Endodermal cell (in vitro differentiated cells): Measurements from ENCODE around the gene CTNNA2. TPM values are rescaled to one million over a fixed set of nuclear protein-coding genes. Genes with fewer than 3 reads are reported as not detected.

Experiments
- DNase-seq: peaks from one replicate; pipeline ENCODE4 v3.0.0-alpha.2; 2017
- H3K27ac ChIP-seq: 2 replicates; pipeline ENCODE4 v1.5.1; 2013; ENCODE audit warnings: mild to moderate bottlenecking, low read depth, low read length, moderate library complexity
- H3K27me3 ChIP-seq: 2 replicates; pipeline ENCODE4 v1.6.1; 2013; ENCODE audit warnings: mild to moderate bottlenecking, low read length, moderate library complexity; ENCODE audit not compliant: insufficient read depth, control insufficient read depth, poor library complexity, severe bottlenecking
- H3K36me3 ChIP-seq: 2 replicates; pipeline ENCODE4 v1.7.0; 2013; ENCODE audit warnings: mild to moderate bottlenecking, low read length, moderate library complexity; ENCODE audit not compliant: control insufficient read depth, insufficient read depth
- H3K4me1 ChIP-seq: one replicate; pipeline ENCODE4 v1.7.0; 2013; ENCODE audit warnings: low read length; ENCODE audit not compliant: control insufficient read depth, insufficient read depth
- H3K4me3 ChIP-seq: 2 replicates; pipeline ENCODE4 v1.5.1; 2013; ENCODE audit warnings: mild to moderate bottlenecking, low read length, moderate library complexity
- H3K9ac ChIP-seq: 2 replicates; pipeline ENCODE4 v1.6.1; 2013; ENCODE audit warnings: mild to moderate bottlenecking, low read length, moderate library complexity; ENCODE audit not compliant: poor library complexity, severe bottlenecking; ENCODE audit errors: extremely low read depth
- H3K9me3 ChIP-seq: 2 replicates; pipeline ENCODE4 v1.6.1; 2013; ENCODE audit warnings: mild to moderate bottlenecking, low read length, moderate library complexity; ENCODE audit not compliant: control insufficient read depth
- H3K27ac Mint-ChIP-seq: 2 replicates; pipeline ENCODE4 v1.8.0; 2020; ENCODE audit warnings: mixed read lengths
- H3K27me3 Mint-ChIP-seq: 2 replicates; pipeline ENCODE4 v1.8.0; 2021; ENCODE audit warnings: mild to moderate bottlenecking, mixed read lengths; ENCODE audit not compliant: insufficient read depth
- H3K36me3 Mint-ChIP-seq: 2 replicates; pipeline ENCODE4 v1.8.0; 2020; ENCODE audit warnings: low read depth, mixed read lengths
- H3K4me1 Mint-ChIP-seq: 2 replicates; pipeline ENCODE4 v1.8.0; 2020; ENCODE audit warnings: mixed read lengths
- H3K4me3 Mint-ChIP-seq: 2 replicates; pipeline ENCODE4 v1.8.0; 2020; ENCODE audit warnings: mild to moderate bottlenecking, moderate library complexity, mixed read lengths
- H3K9me3 Mint-ChIP-seq: 2 replicates; pipeline ENCODE4 v1.8.0; 2020; ENCODE audit warnings: mild to moderate bottlenecking, mixed read lengths
- WGBS, 2 experiments: methylation state at CpG; one replicate each; pipeline versions ENCODE4 v1.1.5 to v1.1.7; 2013; ENCODE audit warnings: missing lambda C conversion rate in 2 of 2, mixed read lengths in 1 of 2; ENCODE audit not compliant: insufficient coverage in 1 of 2, insufficient read length in 1 of 2; 5-methylcytosine and 5-hydroxymethylcytosine counted together
- total RNA-seq, 2 donors: library from RNA; stranded (reverse); fragmentation: NEBNext Ultra II Directional in 1 of 2; extraction: Animal tissue kit (Norgen Biotek cat#: 25700) in 1 of 2; gene quantifications; 2 replicates in 1 of 2; 3 replicates in 1 of 2; pipeline ENCODE4 v1.2.1, GENCODE V29; 2021
- TF ChIP-seq, protein P1 (sequence below): fragments of 200-600 bp; sonication (generic); conservative IDR thresholded peaks from 2 replicates; pipeline ENCODE4 v1.5.0; 2021; ENCODE audit warnings: antibody characterized with exemption, mild to moderate bottlenecking

CTNNA2 gene
- total RNA-seq, 2 donors from 2014 or later, result 7.7 to 9.8 TPM

- Histone ChIP-seq H3K9me3 (no peaks in the 10 kb centered on the region), H3K9ac (no peak overlapping the region), H3K4me3 (no peak overlapping the region), H3K4me1 (no peaks in the 10 kb centered on the region), H3K27ac (no peak overlapping the region), H3K27me3 (no peaks in the 10 kb centered on the region), H3K36me3 (no peaks in the 10 kb centered on the region)
- no peaks in the 10 kb centered on the region for H3K27me3 Mint-ChIP-seq
- peaks cover 11% of the 10 kb centered on the region for H3K4me1 Mint-ChIP-seq
- H3K27ac Mint-ChIP-seq, result no peak overlapping the region
- no peak overlapping the region for H3K4me3 Mint-ChIP-seq
- TF ChIP-seq, protein P1, sequence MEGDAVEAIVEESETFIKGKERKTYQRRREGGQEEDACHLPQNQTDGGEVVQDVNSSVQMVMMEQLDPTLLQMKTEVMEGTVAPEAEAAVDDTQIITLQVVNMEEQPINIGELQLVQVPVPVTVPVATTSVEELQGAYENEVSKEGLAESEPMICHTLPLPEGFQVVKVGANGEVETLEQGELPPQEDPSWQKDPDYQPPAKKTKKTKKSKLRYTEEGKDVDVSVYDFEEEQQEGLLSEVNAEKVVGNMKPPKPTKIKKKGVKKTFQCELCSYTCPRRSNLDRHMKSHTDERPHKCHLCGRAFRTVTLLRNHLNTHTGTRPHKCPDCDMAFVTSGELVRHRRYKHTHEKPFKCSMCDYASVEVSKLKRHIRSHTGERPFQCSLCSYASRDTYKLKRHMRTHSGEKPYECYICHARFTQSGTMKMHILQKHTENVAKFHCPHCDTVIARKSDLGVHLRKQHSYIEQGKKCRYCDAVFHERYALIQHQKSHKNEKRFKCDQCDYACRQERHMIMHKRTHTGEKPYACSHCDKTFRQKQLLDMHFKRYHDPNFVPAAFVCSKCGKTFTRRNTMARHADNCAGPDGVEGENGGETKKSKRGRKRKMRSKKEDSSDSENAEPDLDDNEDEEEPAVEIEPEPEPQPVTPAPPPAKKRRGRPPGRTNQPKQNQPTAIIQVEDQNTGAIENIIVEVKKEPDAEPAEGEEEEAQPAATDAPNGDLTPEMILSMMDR, result no peak
- DNase-seq, result no peak
- WGBS, 2 experiments, result 87 to 100% methylated on average over 1 of the region's 1 CpG
- H3K9me3 Mint-ChIP-seq, result no peaks in the 10 kb centered on the region
- H3K36me3 Mint-ChIP-seq, result no peaks in the 10 kb centered on the region
Observed at GRCh38 chr2:79715338-79715737, 202.5 kb downstream of the CTNNA2 start.

- Histone ChIP-seq H3K9me3 (no peaks in the 10 kb centered on the region), H3K27me3 (no peaks in the 10 kb centered on the region), H3K36me3 (no peaks in the 10 kb centered on the region), H3K27ac (no peak overlapping the region), H3K4me1 (no peaks in the 10 kb centered on the region), H3K4me3 (no peak overlapping the region), H3K9ac (no peak overlapping the region)
- DNase-seq, result no peak
- H3K27ac Mint-ChIP-seq, result no peak overlapping the region
- TF ChIP-seq, protein P1, result no peak
- no peaks in the 10 kb centered on the region for H3K9me3 Mint-ChIP-seq
- H3K4me3 Mint-ChIP-seq, result no peak overlapping the region
- WGBS, 2 experiments, result 81 to 95% methylated on average over 2 to 4 of the region's 4 CpGs
- no peaks in the 10 kb centered on the region for H3K27me3 Mint-ChIP-seq
- peaks cover 11% of the 10 kb centered on the region for H3K4me1 Mint-ChIP-seq
- H3K36me3 Mint-ChIP-seq, result no peaks in the 10 kb centered on the region
Observed at GRCh38 chr2:79716266-79716665, 203.4 kb downstream of the CTNNA2 start.

GRCh38 chr2:79717364-79718007 is 204.6 kb downstream of the CTNNA2 start:
- H3K27me3 ChIP-seq, result no peaks in the 10 kb centered on the region
- TF ChIP-seq, protein P1, result no peak
- no peak overlapping the region for H3K4me3 ChIP-seq
- WGBS, 2 experiments, result 85 to 94% methylated on average over 3 to 5 of the region's 5 CpGs
- no peaks in the 10 kb centered on the region for H3K9me3 ChIP-seq
- H3K27ac ChIP-seq, result no peak overlapping the region
- no peaks in the 10 kb centered on the region for H3K36me3 ChIP-seq
- DNase-seq, result peak; percentile 74
- peak overlapping the region; percentile 18 for H3K27ac Mint-ChIP-seq
- H3K4me1 ChIP-seq, result no peaks in the 10 kb centered on the region
- no peaks in the 10 kb centered on the region for H3K27me3 Mint-ChIP-seq
- no peak overlapping the region for H3K4me3 Mint-ChIP-seq
- H3K36me3 Mint-ChIP-seq, result no peaks in the 10 kb centered on the region
- no peaks in the 10 kb centered on the region for H3K9me3 Mint-ChIP-seq
- H3K4me1 Mint-ChIP-seq, result peaks cover 11% of the 10 kb centered on the region
- no peak overlapping the region for H3K9ac ChIP-seq
